ENCODE measurements around the gene RAB11FIP5. TPM values are rescaled to one million over a fixed set of nuclear protein-coding genes. Genes with fewer than 3 reads are reported as not detected.

RAB11FIP5 gene
- total and polyA plus RNA-seq, 9 of the 15 experiments (the other 6 are each of a cell fraction or from before 2014, with no cell fraction given) = 1.7 to 14.4 (median 6.4) TPM

DNA sequence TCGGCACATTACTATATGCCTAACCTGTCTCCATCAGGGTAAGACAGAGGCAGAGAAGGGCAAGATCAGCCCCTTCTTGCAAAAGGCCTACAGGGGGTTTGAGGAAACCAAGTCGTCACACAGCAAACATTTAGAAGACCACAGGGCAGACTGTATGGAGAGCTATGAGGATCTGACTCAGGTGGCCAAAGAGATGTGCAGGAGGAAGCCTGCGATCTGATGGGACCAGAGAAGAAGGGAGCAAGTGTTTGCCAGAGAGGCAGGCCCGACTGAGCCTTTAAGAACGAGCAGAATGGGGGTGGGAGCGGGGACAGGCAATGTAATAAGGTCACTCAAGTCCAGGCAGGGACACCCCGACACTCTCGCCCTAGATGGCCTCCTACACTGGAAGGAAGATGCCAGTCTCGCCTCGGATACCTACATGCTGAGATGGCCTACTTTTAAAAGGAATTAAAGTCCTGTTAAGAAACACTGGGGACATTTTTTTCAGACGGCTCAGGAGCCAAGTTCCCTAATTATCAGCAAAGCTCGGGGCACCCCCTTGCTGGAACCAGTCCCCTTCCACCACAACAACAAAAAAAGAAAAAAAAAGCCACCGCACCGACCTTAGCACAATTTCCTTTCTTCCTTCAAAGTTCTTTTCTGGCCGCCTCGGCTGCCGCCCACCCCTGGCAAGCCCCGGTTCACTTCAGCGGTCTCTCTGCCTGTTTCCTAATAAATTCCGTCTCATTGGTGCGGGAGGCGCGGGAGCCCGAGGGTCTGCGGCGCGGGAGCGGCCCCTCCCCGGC lies 42.7 kb downstream of the RAB11FIP5 start (continued):
- TF ChIP-seq, protein P1, sequence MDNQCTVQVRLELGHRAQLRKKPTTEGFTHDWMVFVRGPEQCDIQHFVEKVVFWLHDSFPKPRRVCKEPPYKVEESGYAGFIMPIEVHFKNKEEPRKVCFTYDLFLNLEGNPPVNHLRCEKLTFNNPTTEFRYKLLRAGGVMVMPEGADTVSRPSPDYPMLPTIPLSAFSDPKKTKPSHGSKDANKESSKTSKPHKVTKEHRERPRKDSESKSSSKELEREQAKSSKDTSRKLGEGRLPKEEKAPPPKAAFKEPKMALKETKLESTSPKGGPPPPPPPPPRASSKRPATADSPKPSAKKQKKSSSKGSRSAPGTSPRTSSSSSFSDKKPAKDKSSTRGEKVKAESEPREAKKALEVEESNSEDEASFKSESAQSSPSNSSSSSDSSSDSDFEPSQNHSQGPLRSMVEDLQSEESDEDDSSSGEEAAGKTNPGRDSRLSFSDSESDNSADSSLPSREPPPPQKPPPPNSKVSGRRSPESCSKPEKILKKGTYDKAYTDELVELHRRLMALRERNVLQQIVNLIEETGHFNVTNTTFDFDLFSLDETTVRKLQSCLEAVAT (IDR thresholded peaks at IDR 0.05) = peak in 1 of 2 experiments; percentile 34; a peak in 1 of 4 replicates
- TF ChIP-seq, protein P2, sequence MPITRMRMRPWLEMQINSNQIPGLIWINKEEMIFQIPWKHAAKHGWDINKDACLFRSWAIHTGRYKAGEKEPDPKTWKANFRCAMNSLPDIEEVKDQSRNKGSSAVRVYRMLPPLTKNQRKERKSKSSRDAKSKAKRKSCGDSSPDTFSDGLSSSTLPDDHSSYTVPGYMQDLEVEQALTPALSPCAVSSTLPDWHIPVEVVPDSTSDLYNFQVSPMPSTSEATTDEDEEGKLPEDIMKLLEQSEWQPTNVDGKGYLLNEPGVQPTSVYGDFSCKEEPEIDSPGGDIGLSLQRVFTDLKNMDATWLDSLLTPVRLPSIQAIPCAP (CRISPR knock-in tag; IDR thresholded peaks at IDR 0.05; ENCODE audit: borderline replicate concordance) = no peak
- TF ChIP-seq MTA3 (IDR thresholded peaks at IDR 0.05; ENCODE audit: borderline replicate concordance) = no peak
- 0 out of 2 replicates have a peak, but pooled peaks have one; percentile 16 for TF ChIP-seq GATA2 (CRISPR knock-in tag; IDR thresholded peaks at IDR 0.05)
- TF ChIP-seq CHD1 (IDR thresholded peaks at IDR 0.05; ENCODE audit: low read length) = peak; percentile 57
- 0 out of 2 replicates have a peak, but pooled peaks have one; percentile 38 for TF ChIP-seq XRCC5 (IDR thresholded peaks at IDR 0.05; ENCODE audit: low read depth, low read length)
